Fibroblast of skin of right quadriceps (primary cell): ENCODE data around the gene PHRF1.
"Not testable (repeated sequence)": the region's sequence is repeated elsewhere in the genome, so short reads cannot be mapped to it uniquely, and the experiment has no call there.

Experiments used
- DNase-seq: peaks from one replicate; pipeline ENCODE4 v3.0.0-alpha.2; 2013

The PHRF1 gene

GRCh38 chr11:637333-637592, 61.0 kb downstream of the PHRF1 start:
- DNase-seq: no peak

GRCh38 chr11:637593-638521, 61.6 kb downstream of the PHRF1 start:
- no peak for DNase-seq

- peak; percentile 31 for DNase-seq
Observed at GRCh38 chr11:638631-639331, 62.5 kb downstream of the PHRF1 start.

DNA sequence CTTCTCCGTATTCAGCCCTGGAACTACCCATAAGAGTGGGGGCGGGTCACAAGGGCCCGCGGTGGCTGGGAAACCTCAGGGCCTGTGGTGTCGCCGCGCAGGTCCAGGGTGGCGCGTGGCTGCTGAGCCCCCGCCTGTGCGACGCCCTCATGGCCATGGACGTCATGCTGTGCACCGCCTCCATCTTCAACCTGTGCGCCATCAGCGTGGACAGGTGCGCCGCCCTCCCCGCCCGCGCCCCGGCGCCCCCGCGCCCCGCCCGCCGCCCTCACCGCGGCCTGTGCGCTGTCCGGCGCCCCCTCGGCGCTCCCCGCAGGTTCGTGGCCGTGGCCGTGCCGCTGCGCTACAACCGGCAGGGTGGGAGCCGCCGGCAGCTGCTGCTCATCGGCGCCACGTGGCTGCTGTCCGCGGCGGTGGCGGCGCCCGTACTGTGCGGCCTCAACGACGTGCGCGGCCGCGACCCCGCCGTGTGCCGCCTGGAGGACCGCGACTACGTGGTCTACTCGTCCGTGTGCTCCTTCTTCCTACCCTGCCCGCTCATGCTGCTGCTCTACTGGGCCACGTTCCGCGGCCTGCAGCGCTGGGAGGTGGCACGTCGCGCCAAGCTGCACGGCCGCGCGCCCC, 63.2 kb downstream of the PHRF1 start:
- no peak for DNase-seq

- no peak for DNase-seq
Observed at GRCh38 chr11:640021-640706, 63.9 kb downstream of the PHRF1 start.

DNA sequence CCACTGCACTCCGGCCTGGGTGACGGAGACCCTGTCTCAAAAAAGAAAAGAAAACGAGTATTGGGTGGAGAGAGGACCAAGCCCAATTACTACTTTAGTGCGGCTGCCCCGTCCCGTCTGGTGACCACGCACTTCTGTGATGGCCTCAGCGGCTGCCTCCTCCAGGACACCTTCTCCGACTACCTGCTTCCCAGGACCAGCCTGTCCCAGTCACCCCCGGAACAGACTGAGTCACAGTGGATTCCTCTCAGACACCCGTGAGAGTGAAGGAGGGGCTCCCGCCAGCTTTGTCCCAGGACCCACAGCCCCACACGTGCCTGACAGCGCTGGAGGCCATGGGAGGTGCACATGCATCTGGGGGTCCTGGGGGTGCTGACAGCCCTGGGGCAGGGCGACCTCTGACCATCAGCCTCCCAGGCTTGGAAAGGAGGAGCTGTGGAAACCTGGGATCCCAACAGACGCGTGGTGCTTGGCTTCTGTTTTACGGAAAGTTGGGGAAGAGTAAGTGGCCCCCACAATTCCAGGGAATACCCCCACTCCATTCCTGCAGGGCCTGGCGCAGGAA, 65.6 kb downstream of the PHRF1 start:
- DNase-seq: no peak

GRCh38 chr11:643366-643765, 67.1 kb downstream of the PHRF1 start:
- no peak for DNase-seq

DNA sequence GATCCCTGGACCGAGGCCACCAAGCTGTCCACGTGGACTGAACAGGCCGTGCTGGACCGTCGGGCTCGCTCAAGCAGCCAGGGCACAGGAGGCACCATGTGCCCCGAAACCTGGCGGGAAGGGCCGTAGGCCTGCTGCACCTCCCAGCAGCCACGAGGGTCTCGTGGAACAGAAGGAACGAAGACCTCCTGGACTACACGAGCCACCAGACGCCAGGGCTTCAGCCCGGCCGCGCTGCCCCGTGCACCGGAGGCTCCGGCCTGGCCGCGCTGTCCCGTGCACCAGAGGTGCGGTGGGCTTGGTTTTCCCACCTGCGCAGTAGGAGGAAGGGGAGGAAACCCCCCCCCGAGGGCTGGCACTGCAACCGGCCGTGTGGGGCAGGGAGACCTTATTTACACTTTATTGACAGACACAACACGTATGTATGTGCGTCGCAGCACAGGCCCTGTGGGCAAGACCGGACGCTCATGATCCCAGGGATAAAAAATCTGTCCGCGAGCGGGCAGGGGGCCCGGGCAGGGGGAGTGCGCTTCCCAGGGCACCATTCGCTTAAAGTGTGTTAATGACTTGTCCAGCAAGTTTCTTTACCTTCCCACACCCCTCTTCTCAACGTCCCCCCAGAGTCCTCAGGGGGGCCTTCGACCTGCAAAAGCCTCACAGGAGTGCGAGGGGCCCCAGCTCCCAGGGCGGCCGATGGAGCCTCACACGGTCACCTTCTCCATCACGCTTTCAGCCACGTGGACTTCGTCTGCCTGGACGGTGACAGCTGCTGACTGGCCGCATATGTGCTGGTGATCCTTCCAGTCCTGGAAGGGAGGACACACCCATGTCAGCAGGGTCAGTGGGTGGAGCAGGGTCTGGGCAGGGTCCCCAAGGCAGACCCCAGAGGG, 67.8 kb downstream of the PHRF1 start:
- no peak for DNase-seq

GRCh38 chr11:645536-645935, 69.3 kb downstream of the PHRF1 start:
- no peak for DNase-seq

DNA sequence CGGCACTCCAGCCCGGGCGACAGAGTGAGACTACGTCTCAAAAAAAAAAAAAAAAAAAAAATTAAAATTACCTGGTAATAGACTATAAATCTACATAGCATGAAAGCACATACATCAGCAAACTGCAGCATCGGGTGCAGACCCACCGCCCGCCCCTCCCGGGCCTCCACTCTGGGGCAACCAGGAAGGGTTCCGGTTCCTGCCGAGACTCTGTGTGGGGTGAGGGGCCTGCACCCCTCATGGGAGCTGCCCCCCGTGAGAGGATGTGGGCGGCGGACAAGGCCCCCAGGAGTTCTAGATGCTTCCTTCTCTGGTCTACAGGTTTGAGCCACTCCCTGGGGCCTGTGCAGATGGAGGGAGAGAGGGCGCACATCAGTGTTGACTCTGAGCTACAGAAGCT, 69.9 kb downstream of the PHRF1 start:
- no peak for DNase-seq

GRCh38 chr11:647672-648158, 71.4 kb downstream of the PHRF1 start:
- not testable (repeated sequence) for DNase-seq

GRCh38 chr11:650482-650881, 74.2 kb downstream of the PHRF1 start:
- no peak for DNase-seq

GRCh38 chr11:653136-653535, 76.9 kb downstream of the PHRF1 start:
- not testable (repeated sequence) for DNase-seq

DNA sequence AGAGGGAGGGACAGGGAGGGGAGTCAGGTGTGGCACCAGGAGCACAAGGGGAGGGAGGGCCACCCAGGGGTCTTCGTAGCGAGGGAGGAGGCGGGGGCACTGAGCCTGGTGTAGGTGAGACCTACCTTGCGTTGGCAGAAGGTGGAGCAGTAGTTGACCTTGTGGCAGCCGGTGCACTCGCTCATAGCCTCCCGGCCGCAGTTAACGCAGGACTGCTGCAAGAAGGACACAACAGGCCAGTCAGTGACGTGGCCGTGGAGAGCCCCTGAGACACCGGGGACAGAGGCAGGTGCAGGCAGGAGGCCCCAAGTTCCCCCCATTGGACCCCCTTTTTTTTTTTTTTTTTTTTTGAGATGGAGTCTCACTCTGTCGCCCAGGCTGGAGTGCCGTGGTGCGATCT, 77.6 kb downstream of the PHRF1 start:
- no peak for DNase-seq

DNA sequence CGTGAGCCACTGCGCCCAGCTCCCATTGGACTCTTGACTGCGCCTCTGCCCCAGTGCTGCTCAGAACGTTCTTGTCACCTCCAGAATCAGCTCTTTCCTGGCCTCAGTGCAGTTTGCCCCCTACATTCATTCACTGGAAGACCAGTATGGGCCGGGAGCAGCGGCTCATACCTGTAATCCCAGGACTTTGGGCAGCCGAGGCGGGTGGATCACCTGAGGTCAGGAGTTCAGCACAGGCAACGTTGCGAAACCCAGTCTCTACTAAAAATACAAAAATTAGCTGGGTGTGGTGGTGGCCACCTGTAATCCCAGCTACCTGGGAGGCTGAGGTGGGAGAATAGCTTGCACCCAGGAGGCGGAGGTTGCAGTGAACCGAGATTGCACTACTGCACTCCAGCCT, 78.2 kb downstream of the PHRF1 start:
- not testable (repeated sequence) for DNase-seq

GRCh38 chr11:655036-655726, 78.9 kb downstream of the PHRF1 start:
- no peak for DNase-seq

DNA sequence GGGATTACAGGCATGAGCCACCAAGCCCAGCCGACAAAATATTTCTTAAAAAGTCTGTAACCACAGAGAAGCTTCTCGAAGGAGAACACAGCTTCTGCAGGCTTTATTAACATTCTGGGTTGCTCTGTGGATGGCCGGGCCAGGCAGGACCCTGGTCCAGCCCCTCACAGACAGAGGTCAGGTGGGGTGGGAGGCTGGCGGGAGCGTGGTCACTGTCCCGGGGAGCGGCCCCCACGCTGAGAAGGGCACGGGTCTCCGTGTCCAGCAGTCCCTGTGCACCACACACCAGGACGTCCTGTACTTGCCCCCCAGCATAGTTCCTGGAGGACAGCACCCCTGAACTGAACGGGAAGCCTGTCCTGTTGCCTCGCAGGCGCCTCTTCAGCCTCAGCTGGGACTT, 80.2 kb downstream of the PHRF1 start:
- DNase-seq: no peak

- DNase-seq: no peak
Observed at GRCh38 chr11:656866-657265, 80.6 kb downstream of the PHRF1 start.

DNA sequence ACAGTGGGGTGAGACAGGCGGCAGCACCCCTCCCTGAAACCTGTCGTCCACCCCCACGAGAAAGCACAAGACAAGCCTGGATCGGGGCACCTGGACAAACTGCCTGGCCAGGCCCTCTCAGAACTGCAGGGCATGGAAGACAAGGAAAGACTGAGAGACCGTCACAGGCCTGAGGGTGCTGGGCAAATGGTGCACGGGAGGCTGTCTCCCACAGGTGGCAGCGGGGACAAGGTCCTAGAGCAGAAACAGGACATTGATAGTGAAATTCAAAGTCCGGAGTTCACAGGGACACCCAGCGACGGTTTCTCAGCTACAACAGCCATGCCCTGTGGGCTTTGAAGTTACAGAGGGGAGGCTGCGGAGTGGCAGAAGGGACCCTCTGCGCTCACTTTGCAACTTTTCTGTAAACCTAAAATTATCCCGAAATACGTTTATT, 81.4 kb downstream of the PHRF1 start:
- DNase-seq: no peak

DNA sequence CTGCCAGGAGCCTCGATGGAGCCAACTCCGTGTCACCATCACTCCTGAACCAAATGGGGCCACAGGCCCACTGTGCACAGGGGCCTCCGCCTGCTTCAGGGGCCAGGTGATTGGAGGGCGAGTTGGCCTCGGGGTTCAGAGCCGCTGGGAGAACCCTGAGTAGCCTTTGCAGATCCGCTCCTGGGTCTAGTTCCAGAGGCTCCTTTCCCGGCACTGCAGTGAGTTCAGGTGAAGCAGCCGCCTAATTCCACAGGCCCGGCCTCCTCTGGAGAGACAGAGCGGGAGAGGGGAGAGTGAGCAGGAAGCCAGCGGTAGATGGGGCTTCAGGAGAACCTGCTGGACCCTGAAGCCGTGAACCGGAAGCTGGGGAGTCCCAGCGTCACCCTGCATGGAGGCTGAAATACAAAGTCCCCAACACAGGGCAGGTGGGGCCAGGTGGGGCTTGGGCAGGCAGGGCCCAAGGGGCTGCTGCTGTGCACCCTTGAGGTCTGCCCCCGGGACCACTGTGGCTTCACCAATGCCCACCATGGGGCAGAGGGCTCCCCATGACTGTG, 83.3 kb downstream of the PHRF1 start:
- no peak for DNase-seq

DNA sequence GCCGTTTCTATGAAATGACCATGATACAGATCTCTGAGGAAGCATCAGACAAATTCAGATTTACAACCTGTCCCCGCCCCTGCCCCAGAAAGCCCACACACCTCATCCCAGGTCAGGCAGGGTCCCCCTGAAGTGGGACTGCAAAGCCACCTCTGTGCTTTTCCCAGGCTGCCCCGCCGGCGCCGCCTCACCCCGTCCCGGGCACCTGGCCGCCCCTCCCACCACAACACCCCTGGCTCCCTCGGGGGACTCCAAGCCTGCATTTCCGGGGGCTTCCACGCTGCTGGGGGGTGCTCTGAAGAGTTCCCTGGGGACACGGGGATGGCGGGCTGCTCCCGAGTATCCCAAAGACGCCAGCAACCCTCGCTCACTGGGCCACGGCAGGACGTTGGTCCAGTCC, 84.0 kb downstream of the PHRF1 start:
- DNase-seq: no peak
